A549 (cell line): ENCODE results near the gene MUC5B. TPM values are rescaled to one million over a fixed set of nuclear protein-coding genes. Genes with fewer than 3 reads are reported as not detected.
A peak's percentile ranks its signal among the peaks of the same experiment; 100 is the strongest.

Source experiments
- ATAC-seq, 2 experiments: fragments of 200-7000 bp in 1 of 2; fragments of >200 bp in 1 of 2; cut with Nextera tagmentation in 1 of 2; cut with Tn5 transposase in 1 of 2; 3 replicates each; pipeline versions ENCODE4 v1.8.0 to v1.9.1; 2018 to 2020; ENCODE audit warnings: mild to moderate bottlenecking in 1 of 2, moderate library complexity in 1 of 2
- CTCF ChIA-PET: fragments of 300-600 bp; sonication (Branson Sonifier 250); formaldehyde crosslinking; extraction: SDS; loops from one replicate; lab custom pipeline; 2021; ENCODE audit warnings: antibody characterized with exemption, inconsistent platforms; lab: Yijun Ruan, JAX
- POLR2A ChIA-PET: fragments of 350-600 bp; formaldehyde crosslinking; extraction: SDS; loops from one replicate; lab custom pipeline; 2021; ENCODE audit warnings: antibody characterized with exemption, inconsistent platforms; lab: Yijun Ruan, JAX
- DNase-seq, 2 experiments: peaks; one replicate each; pipeline versions ENCODE4 v3.0.0 to v3.0.0-alpha.2; 2011 to 2016; ENCODE audit warnings: low read depth in 1 of 2, low spot score in 1 of 2
- FAIRE-seq: peaks from 2 replicates; lab custom pipeline; 2011; peaks lifted over from hg19 to GRCh38; lab: Jason Lieb, UNC
- H3K27ac ChIP-seq, 2 experiments: fragments of >200 bp; sonication (Bioruptor Twin); formaldehyde crosslinking; 3 replicates each; pipeline ENCODE4 v1.5.1; 2016 to 2017
- H3K4me1 ChIP-seq: fragments of >200 bp; sonication (Bioruptor Twin); formaldehyde crosslinking; 3 replicates; pipeline ENCODE4 v1.6.1; 2016
- H3K4me2 ChIP-seq: fragments of >200 bp; sonication (Bioruptor Twin); formaldehyde crosslinking; 3 replicates; pipeline ENCODE4 v1.6.1; 2016
- H3K4me3 ChIP-seq: fragments of >200 bp; sonication (Bioruptor Twin); formaldehyde crosslinking; 3 replicates; pipeline ENCODE4 v1.5.1; 2016
- H3K9me3 ChIP-seq: fragments of >200 bp; sonication (Bioruptor Twin); formaldehyde crosslinking; 3 replicates; pipeline ENCODE4 v1.6.1; 2016
- CBX2 ChIP-seq: fragments of 200-600 bp; sonication (generic); IDR thresholded peaks from 2 replicates; pipeline ENCODE4 v1.6.1; 2016; ENCODE audit warnings: low read depth, mild to moderate bottlenecking, borderline replicate concordance
- HDAC2 ChIP-seq: fragments of 200-600 bp; sonication (generic); IDR thresholded peaks from 2 replicates; pipeline ENCODE4 v1.6.1; 2016
- HOXA7 ChIP-seq: fragments of 250-450 bp; sonication (Bioruptor Pico); IDR thresholded peaks from 2 replicates; pipeline ENCODE4 v1.5.0; 2020; ENCODE audit warnings: mild to moderate bottlenecking, moderate library complexity
- JUNB ChIP-seq: fragments of >200 bp; sonication (Bioruptor Twin); formaldehyde crosslinking; IDR thresholded peaks from 2 replicates; pipeline ENCODE4 v1.6.1; 2016
- MAX ChIP-seq: IDR thresholded peaks from 2 replicates; pipeline ENCODE4 v1.6.1; 2012
- MYC ChIP-seq: IDR thresholded peaks from 2 replicates; pipeline ENCODE4 v1.6.1; 2012; ENCODE audit warnings: mild to moderate bottlenecking, inconsistent platforms, low read length, improper control_type of control experiment, borderline replicate concordance
- NFE2L2 ChIP-seq: fragments of 150-350 bp; conservative IDR thresholded peaks from 2 replicates; pipeline ENCODE4 v1.6.1; 2014; ENCODE audit warnings: low read length
- POLR2AphosphoS2 ChIP-seq: conservative IDR thresholded peaks from 2 replicates; pipeline ENCODE4 v1.6.1; 2012; ENCODE audit warnings: low read length, improper control_type of control experiment, inconsistent platforms
- REST ChIP-seq: fragments of 200-600 bp; sonication (generic); IDR thresholded peaks from 2 replicates; pipeline ENCODE4 v1.6.1; 2016; ENCODE audit warnings: antibody characterized with exemption, mild to moderate bottlenecking, moderate library complexity
- TFCP2L1 ChIP-seq: fragments of 250-450 bp; sonication (Bioruptor Pico); IDR thresholded peaks from 2 replicates; pipeline ENCODE4 v1.5.0; 2021; ENCODE audit warnings: mild to moderate bottlenecking
- USF2 ChIP-seq: fragments of 450-650 bp; IDR thresholded peaks from 2 replicates; pipeline ENCODE4 v1.6.1; 2014; ENCODE audit warnings: antibody characterized with exemption
- ZFP36 ChIP-seq: fragments of 450-650 bp; IDR thresholded peaks from 2 replicates; pipeline ENCODE4 v1.6.1; 2014; ENCODE audit warnings: borderline replicate concordance; ENCODE audit not compliant: partially characterized antibody
- WGBS: methylation state at CpG from one replicate; pipeline ENCODE4 v1.1.6; 2017; ENCODE audit errors: missing lambda C conversion rate; 5-methylcytosine and 5-hydroxymethylcytosine counted together
- polyA plus RNA-seq, 4 experiments: library from polyadenylated mRNA; depleted of rRNA in 3 of 4; stranded (reverse); fragments of >200 nt; fragmentation: RNase III in 1 of 4; extraction: RNeasy Plus Mini Kit Qiagen cat#74134 plus additional on column Dnase treatment in 1 of 4; gene quantifications; 2 replicates in 3 of 4; 3 replicates in 1 of 4; pipeline ENCODE4 v1.2.3, GENCODE V29; 2011 to 2017
- TF ChIP-seq, protein P1 (sequence below): fragments of 250-450 bp; sonication (Bioruptor Pico); IDR thresholded peaks from 2 replicates; pipeline ENCODE4 v1.5.0; 2020; ENCODE audit warnings: low read depth, mild to moderate bottlenecking, moderate library complexity

Gene MUC5B
- polyA plus RNA-seq, 2 of the 4 experiments (the other 2 are of a cell fraction) = 0.85 to 1.4 TPM

- 57% methylated on average over 5 of the region's 22 CpGs for WGBS
- POLR2A ChIA-PET = no interaction called here
- no peak overlapping the region for H3K4me2 ChIP-seq
- TF ChIP-seq REST (no peak), HDAC2 (no peak), HOXA7 (no peak), TFCP2L1 (CRISPR knock-in tag) (no peak), JUNB (no peak), NFE2L2 (no peak), USF2 (no peak), ZFP36 (no peak)
- TF ChIP-seq, protein P1, sequence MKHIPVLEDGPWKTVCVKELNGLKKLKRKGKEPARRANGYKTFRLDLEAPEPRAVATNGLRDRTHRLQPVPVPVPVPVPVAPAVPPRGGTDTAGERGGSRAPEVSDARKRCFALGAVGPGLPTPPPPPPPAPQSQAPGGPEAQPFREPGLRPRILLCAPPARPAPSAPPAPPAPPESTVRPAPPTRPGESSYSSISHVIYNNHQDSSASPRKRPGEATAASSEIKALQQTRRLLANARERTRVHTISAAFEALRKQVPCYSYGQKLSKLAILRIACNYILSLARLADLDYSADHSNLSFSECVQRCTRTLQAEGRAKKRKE (CRISPR knock-in tag) = no peak
- no peaks in the 10 kb centered on the region for H3K9me3 ChIP-seq
- H3K4me3 ChIP-seq = no peak overlapping the region
- 0 out of 3 replicates have a peak, but pooled peaks cover 8% of the 10 kb centered on the region for H3K4me1 ChIP-seq
- no peak overlapping the region; a peak in 1 of 6 replicates for H3K27ac ChIP-seq
- no peak for ATAC-seq
- FAIRE-seq = no peak
- DNase-seq = no peak
- CTCF ChIA-PET = interaction anchor here (0.8 to 4.0 kb wide), 4 partner anchors 29 to 343 kb away, joined by 3 to 14 read pairs (median 4); no protein-coding TSS in a partner anchor
These were observed 8.6 kb downstream of the MUC5B start for GRCh38 chr11:1231396-1232020.

DNA sequence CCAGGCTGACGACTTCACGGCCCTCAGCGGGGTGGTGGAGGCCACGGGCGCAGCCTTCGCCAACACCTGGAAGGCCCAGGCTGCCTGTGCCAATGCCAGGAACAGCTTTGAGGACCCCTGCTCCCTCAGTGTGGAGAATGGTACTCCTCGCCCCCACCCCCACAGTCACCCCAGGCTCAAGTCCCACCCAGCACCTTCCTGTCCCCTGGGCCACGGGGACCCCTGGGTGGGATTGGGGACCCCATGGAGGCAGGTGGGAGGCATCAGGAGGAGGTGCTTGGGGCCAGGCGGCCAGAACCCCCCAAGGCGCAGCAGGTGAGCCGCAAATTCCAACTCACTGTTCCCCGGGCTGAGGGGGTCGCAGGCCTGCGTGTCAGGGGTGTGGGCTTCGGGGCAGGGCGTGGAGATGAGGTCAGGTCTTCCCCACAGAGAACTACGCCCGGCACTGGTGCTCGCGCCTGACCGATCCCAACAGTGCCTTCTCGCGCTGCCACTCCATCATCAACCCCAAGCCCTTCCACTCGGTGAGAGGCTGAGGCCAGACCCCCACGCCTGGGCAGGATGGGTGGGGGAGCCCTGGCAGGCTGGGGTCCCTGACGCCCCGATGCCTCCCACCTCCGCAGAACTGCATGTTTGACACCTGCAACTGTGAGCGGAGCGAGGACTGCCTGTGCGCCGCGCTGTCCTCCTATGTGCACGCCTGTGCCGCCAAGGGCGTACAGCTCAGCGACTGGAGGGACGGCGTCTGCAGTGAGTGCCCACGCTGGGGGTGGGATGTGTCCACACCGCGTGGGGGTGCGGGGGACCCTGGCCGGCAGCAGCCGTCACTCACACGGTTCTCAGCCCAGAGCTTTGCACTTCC, 9.4 kb downstream of the MUC5B start:
- Histone ChIP-seq H3K4me2 (no peak overlapping the region), H3K27ac (no peak overlapping the region; a peak in 1 of 6 replicates), H3K9me3 (no peaks in the 10 kb centered on the region)
- DNase-seq (no peak), FAIRE-seq (no peak)
- 75% methylated on average over 19 of the region's 46 CpGs for whole genome bisulfite sequencing
- TF ChIP-seq CBX2 = no peak
- TF ChIP-seq, all 56 proteins: peak for 0
- POLR2A ChIA-PET = no interaction called here
- ATAC-seq = no peak
- CTCF ChIA-PET = interaction anchor here (0.8 to 4.0 kb wide), 3 partner anchors 118 to 342 kb away, joined by 3 to 14 read pairs (median 6); no protein-coding TSS in a partner anchor
- H3K4me3 ChIP-seq = no peak overlapping the region
- 0 out of 3 replicates have a peak, but pooled peaks cover 8% of the 10 kb centered on the region for H3K4me1 ChIP-seq

GRCh38 chr11:1232883-1233321, 10.0 kb downstream of the MUC5B start:
- WGBS = 76% methylated on average over 29 of the region's 30 CpGs
- no peak for TF ChIP-seq MAX
- TF ChIP-seq REST = no peak
- no peak for TF ChIP-seq POLR2AphosphoS2
- TF ChIP-seq MYC = no peak
- no peak overlapping the region for H3K4me3 ChIP-seq
- peak overlapping the region in 1 of 2 experiments; percentile 59; a peak in 3 of 6 replicates for H3K27ac ChIP-seq
- DNase-seq = no peak
- FAIRE-seq = no peak
- POLR2A ChIA-PET = no interaction called here
- CTCF ChIA-PET = interaction anchor here (1.3 kb wide), 1 partner anchor 118 kb away, joined by 6 read pairs; no protein-coding TSS in a partner anchor
- 0 out of 3 replicates have a peak, but pooled peaks cover 8% of the 10 kb centered on the region for H3K4me1 ChIP-seq
- no peak overlapping the region for H3K4me2 ChIP-seq
- no peak for ATAC-seq
- H3K9me3 ChIP-seq = no peaks in the 10 kb centered on the region
